Endothelial cell (in vitro differentiated cells): ENCODE results near the gene GPR157. TPM values are rescaled to one million over a fixed set of nuclear protein-coding genes. Genes with fewer than 3 reads are reported as not detected.
"Not testable (repeated sequence)": the region's sequence is repeated elsewhere in the genome, so short reads cannot be mapped to it uniquely, and the experiment has no call there.

Experiments
- DNase-seq: peaks from one replicate; pipeline ENCODE4 v3.0.0; 2021; ENCODE audit warnings: low spot score
- H3K27ac Mint-ChIP-seq: one replicate; pipeline ENCODE4 v1.8.0; 2021; ENCODE audit warnings: mixed read lengths, inconsistent platforms; ENCODE audit not compliant: unreplicated experiment
- H3K27me3 Mint-ChIP-seq: one replicate; pipeline ENCODE4 v1.8.0; 2021; ENCODE audit warnings: mild to moderate bottlenecking, moderate library complexity, mixed read lengths, inconsistent platforms; ENCODE audit not compliant: unreplicated experiment
- H3K36me3 Mint-ChIP-seq: one replicate; pipeline ENCODE4 v1.8.0; 2021; ENCODE audit warnings: mild to moderate bottlenecking, low read depth, mixed read lengths, inconsistent platforms; ENCODE audit not compliant: unreplicated experiment
- H3K4me1 Mint-ChIP-seq: one replicate; pipeline ENCODE4 v1.8.0; 2021; ENCODE audit warnings: mild to moderate bottlenecking, mixed read lengths, inconsistent platforms; ENCODE audit not compliant: unreplicated experiment
- H3K4me3 Mint-ChIP-seq: one replicate; pipeline ENCODE4 v1.8.0; 2021; ENCODE audit warnings: mild to moderate bottlenecking, mixed read lengths, inconsistent platforms; ENCODE audit not compliant: unreplicated experiment
- H3K9me3 Mint-ChIP-seq: one replicate; pipeline ENCODE4 v1.8.0; 2021; ENCODE audit warnings: mixed read lengths, inconsistent platforms; ENCODE audit not compliant: unreplicated experiment
- CTCF ChIP-seq: fragments of 200-600 bp; sonication (generic); IDR thresholded peaks from one replicate; pipeline ENCODE4 v1.5.0; 2021; ENCODE audit warnings: antibody characterized with exemption; ENCODE audit not compliant: unreplicated experiment
- total RNA-seq: library from RNA; stranded (reverse); fragmentation: NEBNext Ultra II Directional; extraction: Animal tissue kit (Norgen Biotek cat#: 25700); gene quantifications from one replicate; pipeline ENCODE4 v1.2.1, GENCODE V29; 2021; ENCODE audit not compliant: unreplicated experiment

GPR157 gene
- total RNA-seq, 1 donor from 2014 or later, result 2.8 TPM

- DNase-seq, result no peak
- no peaks in the 10 kb centered on the region for H3K4me1 Mint-ChIP-seq
- H3K9me3 Mint-ChIP-seq, result no peaks in the 10 kb centered on the region
- H3K27ac Mint-ChIP-seq, result no peak overlapping the region
- H3K4me3 Mint-ChIP-seq, result no peak overlapping the region
- no peak for TF ChIP-seq CTCF
- no peaks in the 10 kb centered on the region for H3K27me3 Mint-ChIP-seq
- H3K36me3 Mint-ChIP-seq, result peaks cover 4% of the 10 kb centered on the region
Observed at GRCh38 chr1:9161342-9161741, 32.4 kb upstream of the GPR157 start.

GRCh38 chr1:9160079-9160717 is 31.3 kb upstream of the GPR157 start:
- Mint-ChIP-seq H3K27ac (no peak overlapping the region), H3K4me1 (no peaks in the 10 kb centered on the region), H3K4me3 (no peak overlapping the region), H3K36me3 (peaks cover 4% of the 10 kb centered on the region), H3K9me3 (no peaks in the 10 kb centered on the region), H3K27me3 (no peaks in the 10 kb centered on the region)
- no peak for DNase-seq
- no peak for TF ChIP-seq CTCF

GRCh38 chr1:9155879-9156278 is 27.0 kb upstream of the GPR157 start:
- peaks cover 3% of the 10 kb centered on the region for H3K27me3 Mint-ChIP-seq
- no peaks in the 10 kb centered on the region for H3K4me1 Mint-ChIP-seq
- no peak for TF ChIP-seq CTCF
- peaks cover 13% of the 10 kb centered on the region for H3K36me3 Mint-ChIP-seq
- H3K9me3 Mint-ChIP-seq, result no peaks in the 10 kb centered on the region
- DNase-seq, result no peak
- H3K27ac Mint-ChIP-seq, result no peak overlapping the region
- no peak overlapping the region for H3K4me3 Mint-ChIP-seq

GRCh38 chr1:9155405-9155804 is 26.5 kb upstream of the GPR157 start:
- H3K9me3 Mint-ChIP-seq, H3K4me1 Mint-ChIP-seq: not testable (repeated sequence)
- peaks cover 14% of the 10 kb centered on the region for H3K36me3 Mint-ChIP-seq

GRCh38 chr1:9153152-9153551 is 24.2 kb upstream of the GPR157 start:
- peaks cover 14% of the 10 kb centered on the region for H3K36me3 Mint-ChIP-seq
- peaks cover 3% of the 10 kb centered on the region for H3K27me3 Mint-ChIP-seq
- TF ChIP-seq CTCF, result no peak
- H3K9me3 Mint-ChIP-seq, result no peaks in the 10 kb centered on the region
- H3K4me3 Mint-ChIP-seq, result no peak overlapping the region
- H3K4me1 Mint-ChIP-seq, result no peaks in the 10 kb centered on the region
- no peak for DNase-seq
- H3K27ac Mint-ChIP-seq, result no peak overlapping the region

More at GRCh38 chr1:9155405-9155804, 26.5 kb upstream of the GPR157 start:
- not testable (repeated sequence) for DNase-seq, H3K27me3 Mint-ChIP-seq, H3K4me3 Mint-ChIP-seq, H3K27ac Mint-ChIP-seq
